K562 (cell line): ENCODE measurements around the gene ORAI1. TPM values are rescaled to one million over a fixed set of nuclear protein-coding genes. Genes with fewer than 3 reads are reported as not detected.
A peak's percentile ranks its signal among the peaks of the same experiment; 100 is the strongest.

ENCODE experiments used
- CCNT2 ChIP-seq: IDR thresholded peaks from 2 replicates; pipeline ENCODE4 v1.6.1; 2011; ENCODE audit warnings: borderline replicate concordance, low read depth, mild to moderate bottlenecking, moderate library complexity, mixed read lengths, low read length; ENCODE audit not compliant: insufficient read length; ENCODE audit errors: extremely low read depth
- CREB1 ChIP-seq, 2 experiments: sonication (generic) in 1 of 2; formaldehyde crosslinking in 1 of 2; IDR thresholded peaks; 2 replicates each; pipeline versions ENCODE4 v1.6.1 to v1.8.0; 2012 to 2022; ENCODE audit warnings: inconsistent platforms in 1 of 2, mild to moderate bottlenecking in 1 of 2, missing genetic modification reagents in 1 of 2, moderate library complexity in 1 of 2
- GATA2 ChIP-seq: sonication (generic); formaldehyde crosslinking; IDR thresholded peaks from 2 replicates; pipeline ENCODE4 v1.4.0; 2020; ENCODE audit warnings: mild to moderate bottlenecking, missing genetic modification reagents
- PHB ChIP-seq: fragments of 250-450 bp; sonication (Bioruptor Pico); IDR thresholded peaks from 2 replicates; pipeline ENCODE4 v1.5.0; 2021
- POLR2H ChIP-seq: IDR thresholded peaks from 2 replicates; pipeline ENCODE4 v1.6.1; 2016; ENCODE audit warnings: missing genetic modification characterization, low read depth, mild to moderate bottlenecking, control low read depth, missing compliant biosample characterization, moderate library complexity
- RBBP5 ChIP-seq: fragments of 200-600 bp; sonication (generic); IDR thresholded peaks from 2 replicates; pipeline ENCODE4 v1.6.1; 2012; ENCODE audit warnings: borderline replicate concordance, mild to moderate bottlenecking, low read length, control low read depth, inconsistent platforms; ENCODE audit not compliant: insufficient read depth, poor library complexity, severe bottlenecking
- RCOR1 ChIP-seq, 2 experiments: IDR thresholded peaks; 2 replicates each; pipeline ENCODE4 v1.6.1; 2012; ENCODE audit warnings: low read depth in 2 of 2, low read length in 2 of 2, borderline replicate concordance in 1 of 2, improper control_type of control experiment in 1 of 2
- RFX5 ChIP-seq: IDR thresholded peaks from 2 replicates; pipeline ENCODE4 v1.6.1; 2011; ENCODE audit warnings: low read depth, mild to moderate bottlenecking, improper control_type of control experiment, low read length
- SMAD4 ChIP-seq: fragments of 250-450 bp; sonication (Bioruptor Pico); conservative IDR thresholded peaks from 2 replicates; pipeline ENCODE4 v1.8.0; 2021; ENCODE audit warnings: inconsistent platforms, mild to moderate bottlenecking, moderate library complexity
- TBL1XR1 ChIP-seq, 2 experiments: IDR thresholded peaks; 2 replicates each; pipeline ENCODE4 v1.6.1; 2012; ENCODE audit warnings: improper control_type of control experiment in 2 of 2, low read length in 2 of 2, mild to moderate bottlenecking in 1 of 2
- ZNF354B ChIP-seq: fragments of 250-450 bp; sonication (Bioruptor Pico); IDR thresholded peaks from 2 replicates; pipeline ENCODE4 v1.4.0; 2020
- polyA plus RNA-seq, 8 experiments: library from polyadenylated mRNA; depleted of rRNA in 4 of 8; stranded (reverse) in 5 of 8; unstranded in 3 of 8; fragments of >200 nt; fragmentation: Nextera tagmentation in 2 of 8; fragmentation: Illumina TruSeq in 1 of 8; extraction: Ambion mirVana in 2 of 8; extraction: Trizol in 1 of 8; gene quantifications; 2 replicates each; pipeline versions ENCODE4 v1.2.1 to v1.2.3, GENCODE V29; 2011 to 2014; ENCODE audit warnings: inconsistent platforms in 1 of 8, missing spikeins in 1 of 8
- total RNA-seq, 7 experiments: library from RNA; depleted of rRNA in 6 of 7; stranded (reverse); fragments of >200 nt in 6 of 7; fragmentation: Illumina TruSeq in 2 of 7; extraction: Trizol in 2 of 7; gene quantifications; 2 replicates each; pipeline versions ENCODE4 v1.2.1 to v1.2.3, GENCODE V29; 2011 to 2021; ENCODE audit warnings: low replicate concordance in 1 of 7
- TF ChIP-seq, protein P1 (sequence below): sonication (generic); formaldehyde crosslinking; IDR thresholded peaks from 2 replicates; pipeline ENCODE4 v1.8.0; 2022; ENCODE audit warnings: missing genetic modification reagents, mild to moderate bottlenecking, borderline replicate concordance
- TF ChIP-seq, protein P2 (sequence below): sonication (generic); formaldehyde crosslinking; IDR thresholded peaks from 2 replicates; pipeline ENCODE4 v1.8.1; 2023; ENCODE audit warnings: mild to moderate bottlenecking, missing genetic modification reagents
- TF ChIP-seq, protein P3 (sequence below): fragments of 450-650 bp; formaldehyde crosslinking; IDR thresholded peaks from 2 replicates; pipeline ENCODE4 v1.4.0; 2022; ENCODE audit warnings: mild to moderate bottlenecking, moderate library complexity
- TF ChIP-seq, protein P4 (sequence below): fragments of 450-650 bp; formaldehyde crosslinking; IDR thresholded peaks from 2 replicates; pipeline ENCODE4 v1.4.0; 2022; ENCODE audit warnings: missing genetic modification characterization
- TF ChIP-seq, protein P5 (sequence below): fragments of 250-450 bp; sonication (Bioruptor Pico); IDR thresholded peaks from 2 replicates; pipeline ENCODE4 v1.4.0; 2020

Gene ORAI1
- total and polyA plus RNA-seq, 9 of the 15 experiments (the other 6 are each of a cell fraction or from before 2014, with no cell fraction given): 2.6 to 23.8 (median 9.3) TPM

DNA sequence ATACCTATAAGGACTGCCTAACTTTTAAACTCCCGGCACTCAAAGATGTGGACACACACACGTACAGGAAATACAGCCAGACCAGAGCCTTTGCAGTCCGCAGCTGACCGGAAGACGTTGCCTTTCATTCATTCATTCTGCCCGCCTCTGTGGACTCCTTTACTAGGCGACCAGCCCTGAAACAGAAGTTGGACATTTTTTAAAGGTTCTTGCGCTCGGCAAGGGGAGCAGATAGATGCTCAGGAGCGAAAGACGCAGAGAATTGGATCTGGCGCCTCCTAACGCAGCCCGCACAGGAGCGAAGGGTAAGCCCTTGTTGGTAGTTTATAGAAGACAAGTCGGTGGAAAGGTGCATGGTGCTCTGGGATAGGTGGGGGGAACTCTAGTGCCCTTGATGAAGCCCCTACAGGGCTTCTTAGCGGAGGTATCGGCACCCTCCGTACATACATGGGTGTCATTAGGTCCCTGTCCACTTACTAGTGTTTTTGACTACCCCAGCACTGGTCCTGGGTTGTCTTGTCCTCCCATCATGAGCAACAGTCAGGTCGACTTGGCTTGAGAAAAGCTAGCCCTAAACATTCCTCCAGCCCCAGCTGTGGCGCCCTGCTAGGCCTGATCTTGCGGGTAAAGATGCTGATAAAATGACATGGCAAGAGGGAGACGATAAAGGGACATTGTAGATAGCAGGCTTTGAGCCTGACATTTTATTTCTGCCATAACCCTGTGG, 45.2 kb upstream of the ORAI1 start, which contains the start of gene KDM2B (continued):
- TF ChIP-seq, protein P1, sequence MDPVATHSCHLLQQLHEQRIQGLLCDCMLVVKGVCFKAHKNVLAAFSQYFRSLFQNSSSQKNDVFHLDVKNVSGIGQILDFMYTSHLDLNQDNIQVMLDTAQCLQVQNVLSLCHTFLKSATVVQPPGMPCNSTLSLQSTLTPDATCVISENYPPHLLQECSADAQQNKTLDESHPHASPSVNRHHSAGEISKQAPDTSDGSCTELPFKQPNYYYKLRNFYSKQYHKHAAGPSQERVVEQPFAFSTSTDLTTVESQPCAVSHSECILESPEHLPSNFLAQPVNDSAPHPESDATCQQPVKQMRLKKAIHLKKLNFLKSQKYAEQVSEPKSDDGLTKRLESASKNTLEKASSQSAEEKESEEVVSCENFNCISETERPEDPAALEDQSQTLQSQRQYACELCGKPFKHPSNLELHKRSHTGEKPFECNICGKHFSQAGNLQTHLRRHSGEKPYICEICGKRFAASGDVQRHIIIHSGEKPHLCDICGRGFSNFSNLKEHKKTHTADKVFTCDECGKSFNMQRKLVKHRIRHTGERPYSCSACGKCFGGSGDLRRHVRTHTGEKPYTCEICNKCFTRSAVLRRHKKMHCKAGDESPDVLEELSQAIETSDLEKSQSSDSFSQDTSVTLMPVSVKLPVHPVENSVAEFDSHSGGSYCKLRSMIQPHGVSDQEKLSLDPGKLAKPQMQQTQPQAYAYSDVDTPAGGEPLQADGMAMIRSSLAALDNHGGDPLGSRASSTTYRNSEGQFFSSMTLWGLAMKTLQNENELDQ (CRISPR knock-in tag): 0 out of 2 replicates have a peak, but pooled peaks have one; percentile 53
- TF ChIP-seq, protein P2, sequence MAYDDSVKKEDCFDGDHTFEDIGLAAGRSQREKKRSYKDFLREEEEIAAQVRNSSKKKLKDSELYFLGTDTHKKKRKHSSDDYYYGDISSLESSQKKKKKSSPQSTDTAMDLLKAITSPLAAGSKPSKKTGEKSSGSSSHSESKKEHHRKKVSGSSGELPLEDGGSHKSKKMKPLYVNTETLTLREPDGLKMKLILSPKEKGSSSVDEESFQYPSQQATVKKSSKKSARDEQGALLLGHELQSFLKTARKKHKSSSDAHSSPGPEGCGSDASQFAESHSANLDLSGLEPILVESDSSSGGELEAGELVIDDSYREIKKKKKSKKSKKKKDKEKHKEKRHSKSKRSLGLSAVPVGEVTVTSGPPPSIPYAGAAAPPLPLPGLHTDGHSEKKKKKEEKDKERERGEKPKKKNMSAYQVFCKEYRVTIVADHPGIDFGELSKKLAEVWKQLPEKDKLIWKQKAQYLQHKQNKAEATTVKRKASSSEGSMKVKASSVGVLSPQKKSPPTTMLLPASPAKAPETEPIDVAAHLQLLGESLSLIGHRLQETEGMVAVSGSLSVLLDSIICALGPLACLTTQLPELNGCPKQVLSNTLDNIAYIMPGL (CRISPR knock-in tag): 0 out of 2 replicates have a peak, but pooled peaks have one; percentile 24
- TF ChIP-seq GATA2: 0 out of 2 replicates have a peak, but pooled peaks have one; percentile 24
- no peak for TF ChIP-seq CREB1 (IDR thresholded peaks at IDR 0.05)
- TF ChIP-seq CREB1 (CRISPR knock-in tag; IDR thresholded peaks at IDR 0.05): no peak
- TF ChIP-seq, protein P3, sequence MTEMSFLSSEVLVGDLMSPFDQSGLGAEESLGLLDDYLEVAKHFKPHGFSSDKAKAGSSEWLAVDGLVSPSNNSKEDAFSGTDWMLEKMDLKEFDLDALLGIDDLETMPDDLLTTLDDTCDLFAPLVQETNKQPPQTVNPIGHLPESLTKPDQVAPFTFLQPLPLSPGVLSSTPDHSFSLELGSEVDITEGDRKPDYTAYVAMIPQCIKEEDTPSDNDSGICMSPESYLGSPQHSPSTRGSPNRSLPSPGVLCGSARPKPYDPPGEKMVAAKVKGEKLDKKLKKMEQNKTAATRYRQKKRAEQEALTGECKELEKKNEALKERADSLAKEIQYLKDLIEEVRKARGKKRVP (CRISPR knock-in tag): no peak
- TF ChIP-seq, protein P4, sequence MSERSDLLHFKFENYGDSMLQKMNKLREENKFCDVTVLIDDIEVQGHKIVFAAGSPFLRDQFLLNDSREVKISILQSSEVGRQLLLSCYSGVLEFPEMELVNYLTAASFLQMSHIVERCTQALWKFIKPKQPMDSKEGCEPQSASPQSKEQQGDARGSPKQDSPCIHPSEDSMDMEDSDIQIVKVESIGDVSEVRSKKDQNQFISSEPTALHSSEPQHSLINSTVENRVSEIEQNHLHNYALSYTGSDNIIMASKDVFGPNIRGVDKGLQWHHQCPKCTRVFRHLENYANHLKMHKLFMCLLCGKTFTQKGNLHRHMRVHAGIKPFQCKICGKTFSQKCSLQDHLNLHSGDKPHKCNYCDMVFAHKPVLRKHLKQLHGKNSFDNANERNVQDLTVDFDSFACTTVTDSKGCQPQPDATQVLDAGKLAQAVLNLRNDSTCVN (CRISPR knock-in tag): no peak
- no peak for TF ChIP-seq POLR2H
- no peak for TF ChIP-seq PHB (CRISPR knock-in tag)
- no peak for TF ChIP-seq RFX5
- TF ChIP-seq CCNT2: no peak
- TF ChIP-seq, protein P5, sequence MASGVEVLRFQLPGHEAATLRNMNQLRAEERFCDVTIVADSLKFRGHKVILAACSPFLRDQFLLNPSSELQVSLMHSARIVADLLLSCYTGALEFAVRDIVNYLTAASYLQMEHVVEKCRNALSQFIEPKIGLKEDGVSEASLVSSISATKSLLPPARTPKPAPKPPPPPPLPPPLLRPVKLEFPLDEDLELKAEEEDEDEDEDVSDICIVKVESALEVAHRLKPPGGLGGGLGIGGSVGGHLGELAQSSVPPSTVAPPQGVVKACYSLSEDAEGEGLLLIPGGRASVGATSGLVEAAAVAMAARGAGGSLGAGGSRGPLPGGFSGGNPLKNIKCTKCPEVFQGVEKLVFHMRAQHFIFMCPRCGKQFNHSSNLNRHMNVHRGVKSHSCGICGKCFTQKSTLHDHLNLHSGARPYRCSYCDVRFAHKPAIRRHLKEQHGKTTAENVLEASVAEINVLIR (CRISPR knock-in tag): no peak
- TF ChIP-seq ZNF354B (CRISPR knock-in tag): no peak
- no peak for TF ChIP-seq TBL1XR1 (IDR thresholded peaks at IDR 0.05; ENCODE audit: low read length in 2 of 2)
- peak in 1 of 2 experiments; percentile 63; a peak in 1 of 4 replicates for TF ChIP-seq RCOR1 (IDR thresholded peaks at IDR 0.05; ENCODE audit: borderline replicate concordance in 1 of 2, low read depth in 2 of 2, low read length in 2 of 2)
- TF ChIP-seq SMAD4 (CRISPR knock-in tag): no peak
- peak; percentile 27 for TF ChIP-seq RBBP5
